Mesendoderm (in vitro differentiated cells): Measurements from ENCODE around the gene MGST3. TPM values are rescaled to one million over a fixed set of nuclear protein-coding genes. Genes with fewer than 3 reads are reported as not detected.
"Not testable (repeated sequence)": the region's sequence is repeated elsewhere in the genome, so short reads cannot be mapped to it uniquely, and the experiment has no call there.

Experiments
- DNase-seq: peaks from one replicate; pipeline ENCODE4 v3.0.0; 2013
- H2AK5ac ChIP-seq: 2 replicates; pipeline ENCODE4 v1.6.1; 2013; ENCODE audit warnings: low read length, inconsistent platforms
- H2BK120ac ChIP-seq: 2 replicates; pipeline ENCODE4 v1.6.1; 2013; ENCODE audit warnings: low read depth, mild to moderate bottlenecking, low read length, moderate library complexity, mixed read lengths
- H2BK15ac ChIP-seq: replicated peaks from 2 replicates; pipeline ENCODE4 v1.6.1; 2013; ENCODE audit warnings: low read depth, mild to moderate bottlenecking, moderate library complexity
- H2BK5ac ChIP-seq: 2 replicates; pipeline ENCODE4 v1.6.1; 2013; ENCODE audit warnings: low read length, inconsistent platforms
- H3K18ac ChIP-seq: 2 replicates; pipeline ENCODE4 v1.6.1; 2013; ENCODE audit warnings: mild to moderate bottlenecking, low read length, mixed read lengths
- H3K23ac ChIP-seq: one replicate; pipeline ENCODE4 v1.6.1; 2013; ENCODE audit warnings: low read length
- H3K27ac ChIP-seq: 2 replicates; pipeline ENCODE4 v1.5.1; 2013; ENCODE audit warnings: low read depth, mild to moderate bottlenecking, inconsistent platforms, low read length, moderate library complexity
- H3K27me3 ChIP-seq: 2 replicates; pipeline ENCODE4 v1.6.1; 2013; ENCODE audit warnings: low read length, control low read depth, mild to moderate bottlenecking, inconsistent platforms; ENCODE audit not compliant: insufficient read depth, poor library complexity
- H3K36me3 ChIP-seq: 2 replicates; pipeline ENCODE4 v1.6.1; 2013; ENCODE audit warnings: low read length, inconsistent platforms; ENCODE audit not compliant: control insufficient read depth, insufficient read depth
- H3K4ac ChIP-seq: one replicate; pipeline ENCODE4 v1.6.1; 2013; ENCODE audit warnings: low read depth, mild to moderate bottlenecking, low read length, moderate library complexity
- H3K4me1 ChIP-seq: 2 replicates; pipeline ENCODE4 v1.6.1; 2013; ENCODE audit warnings: low read depth, low read length, inconsistent platforms; ENCODE audit not compliant: control insufficient read depth
- H3K4me2 ChIP-seq: 2 replicates; pipeline ENCODE4 v1.6.1; 2013; ENCODE audit warnings: low read length
- H3K4me3 ChIP-seq: 2 replicates; pipeline ENCODE4 v1.5.1; 2013; ENCODE audit warnings: mild to moderate bottlenecking, low read length
- H3K56ac ChIP-seq: one replicate; pipeline ENCODE4 v1.6.1; 2013; ENCODE audit warnings: low read length
- H3K79me1 ChIP-seq: 2 replicates; pipeline ENCODE4 v1.6.1; 2013; ENCODE audit warnings: low read length, inconsistent platforms
- H3K79me2 ChIP-seq: 2 replicates; pipeline ENCODE4 v1.6.1; 2013; ENCODE audit warnings: mild to moderate bottlenecking, low read length; ENCODE audit not compliant: control insufficient read depth, insufficient read depth
- H3K9ac ChIP-seq: 2 replicates; pipeline ENCODE4 v1.6.1; 2013; ENCODE audit warnings: low read length, inconsistent platforms
- H4K5ac ChIP-seq: one replicate; pipeline ENCODE4 v1.6.1; 2013; ENCODE audit warnings: low read length
- H4K8ac ChIP-seq: one replicate; pipeline ENCODE4 v1.6.1; 2013; ENCODE audit warnings: low read depth, mild to moderate bottlenecking, control low read depth, low read length, moderate library complexity
- WGBS: extraction: QIAGEN DNeasy Blood & Tissue Kit; methylation state at CpG from one replicate; pipeline ENCODE4 v1.1.7; 2013; ENCODE audit warnings: low lambda C conversion rate, missing lambda C conversion rate; ENCODE audit not compliant: insufficient coverage; ENCODE audit errors: extremely low coverage; 5-methylcytosine and 5-hydroxymethylcytosine counted together
- polyA plus RNA-seq, 2 experiments: library from polyadenylated mRNA; stranded (reverse); fragments of 200-250 nt; gene quantifications; one replicate each; pipeline ENCODE4 v1.2.3, GENCODE V29; 2013

Gene MGST3
- 174 TPM for polyA plus RNA-seq (2013, experiment 1 of 2)
- 169 TPM for polyA plus RNA-seq (2013, experiment 2 of 2)

- no peak within 1 kb of the TSS for H3K23ac ChIP-seq
- H4K5ac ChIP-seq = no peak within 1 kb of the TSS
- peak within 1 kb of the TSS; percentile 76 for H3K9ac ChIP-seq
- no peak within 1 kb of the TSS for H2BK120ac ChIP-seq
- H2AK5ac ChIP-seq = no peak within 1 kb of the TSS
- DNase-seq = peak; percentile 98
- H3K79me1 ChIP-seq = peaks cover 4% of the 10 kb centered on the region
- H3K27ac ChIP-seq = peak within 1 kb of the TSS; percentile 93
- H3K4me1 ChIP-seq = peaks cover 2% of the 10 kb centered on the region
- H3K4me3 ChIP-seq = peak within 1 kb of the TSS; percentile 86
- no peaks in the 10 kb centered on the region for H3K36me3 ChIP-seq
- H3K4me2 ChIP-seq = peak within 1 kb of the TSS; percentile 77
- no peak within 1 kb of the TSS for H2BK5ac ChIP-seq
- peak within 1 kb of the TSS; percentile 89 for H3K56ac ChIP-seq
- H2BK15ac ChIP-seq = no peak within 1 kb of the TSS
- peak within 1 kb of the TSS; percentile 43 for H3K18ac ChIP-seq
- no CpG with 5 or more reads among the region's 56 CpGs for WGBS
- peak within 1 kb of the TSS; percentile 73 for H3K4ac ChIP-seq
- no peaks in the 10 kb centered on the region for H3K79me2 ChIP-seq
- no peaks in the 10 kb centered on the region for H3K27me3 ChIP-seq
- no peak within 1 kb of the TSS for H4K8ac ChIP-seq
These were observed at the start of gene MGST3 for GRCh38 chr1:165630629-165631341. Gene MGST3 (plus strand): TSS chr1:165631234. CDS start chr1:165649848, 18,614 bp downstream.

- H3K4me1 ChIP-seq = no peaks in the 10 kb centered on the region
- no peaks in the 10 kb centered on the region for H3K36me3 ChIP-seq
- H3K18ac ChIP-seq = no peak overlapping the region
- no CpG with 5 or more reads among the region's 25 CpGs for WGBS
- DNase-seq = no peak
- no peak overlapping the region for H3K4me2 ChIP-seq
- H3K27me3 ChIP-seq = no peaks in the 10 kb centered on the region
- H2BK5ac ChIP-seq = no peak overlapping the region
- H3K9ac ChIP-seq = no peak overlapping the region
- no peaks in the 10 kb centered on the region for H3K79me2 ChIP-seq
- H4K5ac ChIP-seq = no peak overlapping the region
- H4K8ac ChIP-seq = no peak overlapping the region
- H3K56ac ChIP-seq = no peak overlapping the region
- H3K4me3 ChIP-seq = no peak overlapping the region
- H3K79me1 ChIP-seq = no peaks in the 10 kb centered on the region
- H3K4ac ChIP-seq = no peak overlapping the region
- no peak overlapping the region for H3K23ac ChIP-seq
- no peak overlapping the region for H2BK120ac ChIP-seq
- no peak overlapping the region for H2AK5ac ChIP-seq
- H2BK15ac ChIP-seq = no peak overlapping the region
- H3K27ac ChIP-seq = no peak overlapping the region
These were observed 49.1 kb upstream of the MGST3 start for GRCh38 chr1:165581926-165582325.

GRCh38 chr1:165586398-165586797, 44.6 kb upstream of the MGST3 start:
- H3K79me2 ChIP-seq = no peaks in the 10 kb centered on the region
- no peak overlapping the region for H3K23ac ChIP-seq
- H3K9ac ChIP-seq = no peak overlapping the region
- H3K36me3 ChIP-seq = no peaks in the 10 kb centered on the region
- no peak overlapping the region for H2BK5ac ChIP-seq
- WGBS = no CpG with 5 or more reads among the region's 3 CpGs
- H3K4ac ChIP-seq = no peak overlapping the region
- H3K18ac ChIP-seq = no peak overlapping the region
- H4K8ac ChIP-seq = no peak overlapping the region
- H3K56ac ChIP-seq = no peak overlapping the region
- H2BK120ac ChIP-seq = no peak overlapping the region
- H3K79me1 ChIP-seq = no peaks in the 10 kb centered on the region
- no peak overlapping the region for H2BK15ac ChIP-seq
- no peak overlapping the region for H3K4me2 ChIP-seq
- H3K4me3 ChIP-seq = no peak overlapping the region
- no peak overlapping the region for H4K5ac ChIP-seq
- H3K4me1 ChIP-seq = no peaks in the 10 kb centered on the region
- no peak overlapping the region for H2AK5ac ChIP-seq
- no peak overlapping the region for H3K27ac ChIP-seq
- DNase-seq = no peak
- no peaks in the 10 kb centered on the region for H3K27me3 ChIP-seq

GRCh38 chr1:165591391-165591790, 39.6 kb upstream of the MGST3 start:
- H3K4me3 ChIP-seq, H3K79me1 ChIP-seq, H3K79me2 ChIP-seq, DNase-seq, H3K4ac ChIP-seq, H2BK5ac ChIP-seq, H3K23ac ChIP-seq, H3K27ac ChIP-seq, H3K4me2 ChIP-seq, H4K5ac ChIP-seq, H2BK120ac ChIP-seq, H3K4me1 ChIP-seq, H3K18ac ChIP-seq, H4K8ac ChIP-seq, H2AK5ac ChIP-seq, H3K56ac ChIP-seq, H3K27me3 ChIP-seq, H3K9ac ChIP-seq, H3K36me3 ChIP-seq, H2BK15ac ChIP-seq: not testable (repeated sequence)
- no CpG with 5 or more reads among the region's 4 CpGs for WGBS

DNA sequence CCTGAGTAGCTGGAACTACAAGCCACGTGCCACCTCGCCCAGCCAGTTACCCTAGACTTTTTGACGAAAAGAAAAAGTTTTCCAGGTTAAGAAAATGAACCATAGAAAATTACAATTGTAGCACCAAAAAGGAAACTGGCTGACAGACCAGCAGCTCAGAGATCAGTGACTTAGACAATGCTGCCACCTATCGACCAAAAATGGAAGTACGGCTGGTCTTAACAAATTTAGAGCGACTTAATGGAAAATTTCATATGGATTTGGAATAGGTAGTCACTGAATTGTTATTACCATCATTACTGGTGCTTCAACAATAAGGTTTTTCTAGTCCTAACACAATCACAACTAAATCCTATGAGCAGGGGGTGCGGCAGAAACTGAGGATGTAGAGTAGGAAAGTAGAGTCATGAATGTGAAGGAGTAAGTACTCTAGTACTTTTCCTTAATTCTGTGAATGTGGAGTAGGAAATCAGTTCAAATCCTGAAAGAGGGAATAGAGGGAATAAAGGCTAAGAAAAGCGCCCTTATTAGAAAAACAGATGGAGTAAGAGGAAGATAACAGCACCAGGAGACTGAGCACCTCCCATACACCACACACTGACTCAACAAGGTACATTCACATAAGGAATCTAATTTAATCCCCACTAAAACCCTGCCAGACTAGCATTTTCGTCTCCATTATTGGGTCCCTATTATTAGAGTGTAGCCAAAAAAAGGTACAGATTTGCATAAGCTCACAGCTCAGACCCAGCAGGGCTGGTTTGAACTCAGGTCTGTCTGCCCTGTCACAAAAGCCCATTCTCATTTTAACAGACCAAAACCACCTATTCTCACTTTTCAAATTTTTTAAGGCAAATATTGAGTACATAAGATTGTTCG, 37.9 kb upstream of the MGST3 start:
- DNase-seq = peak; percentile 68
- Histone ChIP-seq H3K27me3 (no peaks in the 10 kb centered on the region), H4K5ac (no peak overlapping the region)

More for the DNA sequence above, 37.9 kb upstream of the MGST3 start:
- Histone ChIP-seq H2BK5ac (no peak overlapping the region), H3K23ac (no peak overlapping the region), H3K4me1 (no peaks in the 10 kb centered on the region), H3K4me3 (no peak overlapping the region), H3K27ac (no peak overlapping the region), H3K9ac (no peak overlapping the region), H2BK120ac (no peak overlapping the region), H3K18ac (no peak overlapping the region), H3K56ac (no peak overlapping the region), H3K4ac (no peak overlapping the region), H2AK5ac (no peak overlapping the region), H3K79me1 (no peaks in the 10 kb centered on the region), H4K8ac (no peak overlapping the region), H3K79me2 (no peaks in the 10 kb centered on the region), H3K36me3 (no peaks in the 10 kb centered on the region), H3K4me2 (no peak overlapping the region), H2BK15ac (no peak overlapping the region)
- WGBS = no CpG with 5 or more reads among the region's 10 CpGs
